ENCODE results near the gene AKAP1.
A peak's percentile ranks its signal among the peaks of the same experiment; 100 is the strongest.

Gene AKAP1

GRCh38 chr17:57105591-57105990 lies 20.5 kb downstream of the AKAP1 start:
- DNase-seq (ENCODE audit: low read depth in 2 of 2), result no peak

DNA sequence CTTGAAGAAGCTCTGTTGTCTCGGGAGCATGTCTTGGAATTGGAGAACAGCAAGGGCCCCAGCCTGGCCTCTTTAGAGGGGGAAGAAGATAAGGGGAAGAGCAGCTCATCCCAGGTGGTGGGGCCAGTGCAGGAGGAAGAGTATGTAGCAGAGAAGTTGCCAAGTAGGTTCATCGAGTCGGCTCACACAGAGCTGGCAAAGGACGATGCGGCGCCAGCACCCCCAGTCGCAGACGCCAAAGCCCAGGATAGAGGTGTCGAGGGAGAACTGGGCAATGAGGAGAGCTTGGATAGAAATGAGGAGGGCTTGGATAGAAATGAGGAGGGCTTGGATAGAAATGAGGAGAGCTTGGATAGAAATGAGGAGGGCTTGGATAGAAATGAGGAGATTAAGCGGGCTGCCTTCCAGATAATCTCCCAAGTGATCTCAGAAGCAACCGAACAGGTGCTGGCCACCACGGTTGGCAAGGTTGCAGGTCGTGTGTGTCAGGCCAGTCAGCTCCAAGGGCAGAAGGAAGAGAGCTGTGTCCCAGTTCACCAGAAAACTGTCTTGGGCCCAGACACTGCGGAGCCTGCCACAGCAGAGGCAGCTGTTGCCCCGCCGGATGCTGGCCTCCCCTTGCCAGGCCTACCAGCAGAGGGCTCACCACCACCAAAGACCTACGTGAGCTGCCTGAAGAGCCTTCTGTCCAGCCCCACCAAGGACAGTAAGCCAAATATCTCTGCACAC lies 21.2 kb downstream of the AKAP1 start:
- no peak for DNase-seq (ENCODE audit: low read depth in 2 of 2)

DNA sequence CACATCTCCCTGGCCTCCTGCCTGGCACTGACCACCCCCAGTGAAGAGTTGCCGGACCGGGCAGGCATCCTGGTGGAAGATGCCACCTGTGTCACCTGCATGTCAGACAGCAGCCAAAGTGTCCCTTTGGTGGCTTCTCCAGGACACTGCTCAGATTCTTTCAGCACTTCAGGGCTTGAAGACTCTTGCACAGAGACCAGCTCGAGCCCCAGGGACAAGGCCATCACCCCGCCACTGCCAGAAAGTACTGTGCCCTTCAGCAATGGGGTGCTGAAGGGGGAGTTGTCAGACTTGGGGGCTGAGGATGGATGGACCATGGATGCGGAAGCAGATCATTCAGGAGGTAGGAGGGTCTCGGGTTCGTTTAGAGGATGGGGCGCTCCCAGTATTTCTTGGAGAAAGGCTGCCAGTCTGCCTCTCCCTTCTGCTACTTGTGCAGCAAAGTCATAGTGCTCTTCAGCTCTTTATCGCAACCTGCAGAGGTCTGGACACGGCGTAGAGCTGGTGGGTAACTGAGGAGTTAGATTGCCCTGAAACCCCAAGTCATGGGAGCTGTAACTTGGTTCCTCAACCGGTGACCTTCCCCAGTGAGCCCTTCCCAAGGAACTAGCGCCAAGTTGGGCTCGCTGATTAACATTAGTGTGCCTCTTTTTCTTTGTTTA lies 21.9 kb downstream of the AKAP1 start:
- no peak for DNase-seq (ENCODE audit: low read depth in 2 of 2)

GRCh38 chr17:57107498-57108101 lies 22.6 kb downstream of the AKAP1 start:
- DNase-seq (ENCODE audit: low read depth in 2 of 2), result no peak

- no peak for DNase-seq (ENCODE audit: low read depth in 2 of 2)
Measured at GRCh38 chr17:57108671-57109392, 23.8 kb downstream of the AKAP1 start.

DNA sequence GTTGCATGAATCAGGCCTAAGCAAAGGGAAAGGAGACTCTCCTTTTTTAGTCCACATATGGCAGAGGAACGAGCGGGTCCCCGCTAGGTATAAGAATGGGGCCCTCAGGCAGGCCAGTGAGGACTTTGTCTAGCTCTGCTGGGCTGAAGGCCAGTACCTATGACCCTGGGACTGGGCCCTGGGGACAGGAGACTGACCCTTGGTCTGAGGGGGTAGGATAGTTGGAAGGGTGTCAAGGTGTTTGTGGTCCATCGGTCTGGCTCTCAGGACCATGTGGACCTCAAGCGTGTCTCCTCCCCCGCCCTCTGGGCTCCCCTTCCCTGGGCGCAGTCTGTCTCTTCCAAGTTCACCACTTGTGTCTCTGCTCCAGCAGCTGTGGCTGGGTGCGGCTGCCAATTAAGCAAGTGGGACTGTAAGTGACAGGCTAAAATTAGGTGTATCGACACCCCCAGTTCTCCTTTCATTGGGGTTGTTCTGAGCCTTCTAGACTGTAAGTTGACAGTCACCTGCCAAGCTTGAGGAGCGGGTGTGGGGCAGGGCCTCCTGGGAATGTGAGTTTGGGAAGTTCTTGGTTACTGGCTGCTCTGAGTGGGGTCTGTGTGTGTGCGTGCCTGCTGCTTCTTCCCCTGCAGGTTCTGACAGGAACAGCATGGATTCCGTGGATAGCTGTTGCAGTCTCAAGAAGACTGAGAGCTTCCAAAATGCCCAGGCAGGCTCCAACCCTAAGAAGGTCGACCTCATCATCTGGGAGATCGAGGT lies 24.5 kb downstream of the AKAP1 start:
- DNase-seq (ENCODE audit: low read depth in 2 of 2), result no peak

DNA sequence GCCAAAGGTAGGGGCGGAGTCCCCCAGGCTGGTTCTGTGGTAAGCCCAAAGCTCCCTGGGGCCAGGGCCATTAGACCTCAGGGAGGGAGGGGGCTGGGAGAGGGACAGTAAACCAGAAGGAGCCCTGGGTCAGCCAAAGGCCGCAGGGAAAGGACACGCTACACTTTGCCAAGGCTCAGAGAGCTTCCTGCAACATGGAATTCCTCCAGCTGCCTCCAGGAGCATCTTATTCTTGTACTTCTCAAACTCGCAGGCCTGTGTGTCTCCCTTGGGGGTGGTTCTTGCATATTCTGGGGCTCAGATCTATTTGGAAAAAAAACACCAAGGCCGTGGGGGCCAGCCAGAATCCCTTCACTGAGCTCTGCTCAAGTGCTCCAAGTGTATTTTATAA lies 25.1 kb downstream of the AKAP1 start:
- no peak for DNase-seq (ENCODE audit: low read depth in 2 of 2)

DNA sequence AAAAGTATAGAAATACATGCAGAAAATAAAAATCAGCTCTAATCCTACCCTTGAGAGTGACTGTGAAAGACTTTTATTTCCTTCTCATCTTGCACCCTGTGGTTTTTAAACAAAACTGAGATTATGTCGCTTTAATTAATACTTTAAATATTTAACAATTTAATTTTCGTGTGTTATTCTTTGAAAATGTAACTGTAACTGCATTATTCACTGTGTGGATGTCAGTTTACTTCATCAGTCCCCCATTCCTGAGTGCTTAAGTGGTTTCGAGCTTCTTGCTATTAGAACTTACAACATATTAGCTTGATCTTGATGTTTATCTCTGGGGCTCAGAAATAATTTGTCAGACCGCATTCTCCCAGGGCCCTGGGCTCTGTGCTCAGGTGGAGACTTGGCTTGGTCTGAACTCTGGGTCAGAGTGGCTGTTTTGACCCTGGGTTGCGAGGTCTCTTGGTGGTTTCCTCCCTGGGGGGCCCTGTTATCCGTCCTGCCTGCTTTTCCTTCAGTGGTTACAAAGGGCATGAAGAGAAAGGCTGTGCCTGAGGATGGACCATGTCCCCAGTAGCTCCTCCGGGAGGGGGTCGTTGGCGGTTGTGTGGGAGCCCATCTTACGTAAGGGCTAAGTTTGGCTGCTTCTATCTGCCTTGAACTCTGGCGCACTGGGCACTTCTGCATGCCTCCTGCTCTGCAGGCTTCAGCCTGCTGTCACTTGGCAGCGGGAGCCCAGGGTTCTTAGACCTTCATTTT lies 25.7 kb downstream of the AKAP1 start:
- no peak for DNase-seq (ENCODE audit: low read depth in 2 of 2)

- no peak for DNase-seq (ENCODE audit: low read depth in 2 of 2)
Measured at GRCh38 chr17:57111386-57111785, 26.3 kb downstream of the AKAP1 start.

DNA sequence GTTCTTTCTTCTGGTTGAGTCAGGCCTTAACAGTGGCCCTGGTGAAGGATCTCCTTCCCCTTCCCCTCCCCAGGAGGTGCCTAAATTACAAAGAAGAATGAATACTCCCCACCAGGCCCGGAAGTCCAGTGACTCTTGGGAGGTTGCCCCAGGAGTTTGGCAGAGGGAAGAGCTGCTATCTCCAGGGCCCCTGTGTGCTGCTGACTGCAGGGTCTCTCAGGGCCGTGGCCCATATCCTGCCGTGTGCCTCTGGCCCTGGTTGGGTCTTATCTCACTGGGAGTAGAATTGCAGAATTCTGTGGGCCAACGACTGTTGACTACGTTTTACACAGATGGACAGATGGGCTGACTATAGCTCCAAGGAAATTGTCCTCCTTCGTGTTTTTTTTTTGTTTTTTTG lies 28.0 kb downstream of the AKAP1 start:
- no peak for DNase-seq (ENCODE audit: low read depth in 2 of 2)

GRCh38 chr17:57113656-57114055 lies 28.6 kb downstream of the AKAP1 start:
- no peak for DNase-seq (ENCODE audit: low read depth in 2 of 2)

GRCh38 chr17:57114085-57114673 lies 29.1 kb downstream of the AKAP1 start:
- DNase-seq (ENCODE audit: low read depth in 2 of 2), result peak; percentile 39 to 54

DNA sequence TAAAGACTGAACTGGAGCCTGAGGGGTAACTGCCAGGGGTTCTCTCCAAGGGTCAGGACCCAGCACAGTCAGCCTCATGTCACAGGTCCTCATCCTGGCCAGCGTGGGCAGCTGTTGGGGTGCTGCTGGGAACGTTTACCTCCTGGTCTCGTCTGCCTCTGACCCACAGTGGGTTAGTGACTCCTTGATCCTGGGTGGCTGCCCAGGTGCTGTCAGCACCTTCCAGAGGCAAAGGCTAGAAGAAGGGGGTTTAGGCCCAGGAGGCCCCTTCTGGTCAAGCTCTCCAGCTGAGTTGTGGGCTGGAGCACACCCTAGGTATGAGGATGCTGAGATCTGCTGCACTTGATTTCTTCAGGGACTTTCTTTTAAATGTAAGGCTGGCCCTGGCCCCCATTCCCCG lies 30.3 kb downstream of the AKAP1 start:
- DNase-seq (ENCODE audit: low read depth in 2 of 2), result no peak

GRCh38 chr17:57115916-57116315 lies 30.9 kb downstream of the AKAP1 start:
- DNase-seq (ENCODE audit: low read depth in 2 of 2), result no peak

DNA sequence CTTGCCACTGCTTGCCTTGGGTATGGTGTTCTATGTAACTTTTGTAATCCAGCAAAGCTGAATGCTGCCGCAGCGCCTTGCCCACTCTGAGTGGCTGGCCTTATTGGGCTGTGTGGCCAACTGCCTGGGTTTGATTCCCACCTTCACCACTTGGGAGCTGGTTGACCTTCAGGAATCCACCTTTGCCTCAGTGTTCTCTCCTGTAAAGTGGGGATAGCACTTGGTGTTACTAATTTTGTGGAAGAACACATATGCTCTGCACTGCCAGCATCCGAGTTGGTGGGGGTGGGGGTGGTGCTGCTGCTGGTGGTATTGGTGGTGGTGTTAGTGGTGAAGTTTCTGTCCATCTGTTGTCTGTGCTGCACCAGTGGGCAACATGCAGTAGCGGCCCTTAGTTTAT lies 32.8 kb downstream of the AKAP1 start:
- no peak for DNase-seq (ENCODE audit: low read depth in 2 of 2)

- no peak for DNase-seq (ENCODE audit: low read depth in 2 of 2)
Measured at GRCh38 chr17:57120814-57121213, 35.8 kb downstream of the AKAP1 start.

DNA sequence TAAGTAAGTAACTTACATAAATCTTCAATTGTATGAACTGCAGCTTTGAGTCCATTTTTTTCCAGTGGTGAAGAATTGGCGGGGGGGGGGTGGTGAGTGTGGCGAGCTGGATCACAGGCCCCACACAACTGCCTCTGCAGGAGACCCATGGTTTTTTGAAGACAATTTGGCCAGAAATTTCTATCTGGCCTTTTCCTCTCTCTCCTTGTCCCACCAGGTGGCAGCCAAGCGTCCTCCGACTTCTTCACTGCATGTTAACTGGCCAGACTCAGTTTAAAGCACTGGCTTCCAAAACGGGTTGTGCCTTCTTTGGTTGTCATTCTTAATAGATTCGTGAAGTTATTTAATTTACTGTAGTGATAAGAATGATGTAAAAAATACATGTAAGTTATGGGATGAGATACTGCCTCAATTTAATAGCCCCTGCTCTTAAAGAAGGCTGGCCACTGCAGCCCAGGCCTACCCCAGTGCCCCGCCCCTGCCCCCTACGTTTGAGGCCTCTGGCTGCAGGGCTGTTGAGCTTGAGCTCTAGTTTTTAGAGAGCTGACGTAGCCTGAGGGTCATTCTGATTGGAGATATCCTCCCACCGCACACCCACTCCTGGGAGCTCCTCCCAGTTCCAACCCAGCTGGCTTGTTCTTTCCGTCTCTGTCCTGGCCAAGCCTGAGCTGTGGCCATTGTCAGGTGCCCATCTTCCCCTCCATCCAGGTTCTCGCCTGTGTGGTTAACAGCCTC lies 36.4 kb downstream of the AKAP1 start:
- no peak for DNase-seq (ENCODE audit: low read depth in 2 of 2)

GRCh38 chr17:57124053-57124452 lies 39.0 kb downstream of the AKAP1 start:
- no peak for DNase-seq (ENCODE audit: low read depth in 2 of 2)

DNA sequence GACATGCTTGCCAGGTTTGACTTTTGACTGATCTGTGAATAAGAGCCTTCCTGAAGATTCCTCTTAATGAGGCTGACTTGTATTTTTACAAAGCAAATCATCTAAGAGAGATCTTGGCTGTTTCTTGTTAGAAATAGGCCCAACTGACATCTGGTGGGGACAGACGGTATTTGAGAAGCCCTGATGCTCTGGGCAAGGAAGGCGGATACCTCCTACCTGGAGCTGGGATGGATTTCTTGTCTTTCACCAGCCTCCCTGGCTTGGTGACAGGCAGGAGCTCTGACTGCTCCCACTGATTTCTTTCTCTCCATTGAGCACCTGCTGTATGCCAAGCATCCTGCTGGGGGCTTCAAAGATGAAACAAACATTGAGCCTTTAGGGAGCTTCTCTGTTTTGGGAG lies 40.4 kb downstream of the AKAP1 start:
- DNase-seq (ENCODE audit: low read depth in 2 of 2), result no peak

DNA sequence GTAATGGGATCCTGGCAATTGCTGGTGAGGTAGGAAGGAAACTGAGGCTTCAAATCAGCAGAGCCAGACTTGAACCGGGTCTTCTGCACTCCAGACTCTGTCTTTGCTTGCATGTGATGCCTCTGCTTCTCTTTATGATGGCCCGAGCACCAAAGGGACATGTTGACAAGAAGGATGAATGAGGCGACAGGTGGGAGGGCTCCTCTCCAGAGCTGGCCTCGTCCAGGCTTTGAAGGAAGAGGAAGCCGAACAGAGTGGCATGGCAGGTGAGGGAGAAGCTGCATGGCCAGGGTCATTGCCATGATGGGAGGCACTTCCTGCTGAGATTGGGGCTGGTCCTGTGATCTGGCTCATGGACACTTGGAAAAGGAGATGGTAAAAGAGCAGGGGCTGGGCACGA lies 40.8 kb downstream of the AKAP1 start:
- DNase-seq (ENCODE audit: low read depth in 2 of 2), result no peak
